Osteocyte (in vitro differentiated cells): ENCODE results near the gene C3orf62. TPM values are rescaled to one million over a fixed set of nuclear protein-coding genes. Genes with fewer than 3 reads are reported as not detected.

Experiments
- DNase-seq: peaks from one replicate; pipeline ENCODE4 v3.0.0; 2021; ENCODE audit warnings: mixed read lengths; ENCODE audit not compliant: unreplicated experiment; ENCODE audit errors: extremely low spot score
- H3K27ac Mint-ChIP-seq: one replicate; pipeline ENCODE4 v1.8.0; 2021; ENCODE audit warnings: mild to moderate bottlenecking, mixed read lengths; ENCODE audit not compliant: unreplicated experiment
- H3K27me3 Mint-ChIP-seq: one replicate; pipeline ENCODE4 v1.8.0; 2021; ENCODE audit warnings: mixed read lengths; ENCODE audit not compliant: unreplicated experiment
- H3K36me3 Mint-ChIP-seq: one replicate; pipeline ENCODE4 v1.8.0; 2021; ENCODE audit warnings: mixed read lengths; ENCODE audit not compliant: unreplicated experiment
- H3K4me1 Mint-ChIP-seq: one replicate; pipeline ENCODE4 v1.8.0; 2021; ENCODE audit warnings: mixed read lengths; ENCODE audit not compliant: unreplicated experiment
- H3K4me3 Mint-ChIP-seq: one replicate; pipeline ENCODE4 v1.8.0; 2021; ENCODE audit warnings: mild to moderate bottlenecking, moderate library complexity, mixed read lengths; ENCODE audit not compliant: unreplicated experiment
- H3K9me3 Mint-ChIP-seq: one replicate; pipeline ENCODE4 v1.8.0; 2021; ENCODE audit warnings: mixed read lengths; ENCODE audit not compliant: unreplicated experiment
- long read RNA-seq: library from polyadenylated mRNA; unstranded; transcript quantifications from one replicate; pipeline ENCODE4 v2.0.0, GENCODE V29; 2021
- total RNA-seq: library from RNA; stranded (reverse); gene quantifications from 2 replicates; pipeline ENCODE4 v1.2.1, GENCODE V29; 2021
- TF ChIP-seq, protein P1 (sequence below): fragments of 200-600 bp; sonication (generic); IDR thresholded peaks from 2 replicates; pipeline ENCODE4 v1.5.0; 2021; ENCODE audit warnings: antibody characterized with exemption, mild to moderate bottlenecking, moderate library complexity

C3orf62 gene
- total RNA-seq, result 8.4 and 9.4 TPM in 2 replicates
- long read RNA-seq, full-length matches to known transcripts, result 1 of 2 reads
- long read RNA-seq, partial matches to known transcripts, result 0 of 2 reads
- long read RNA-seq, other reads (novel, unspliced or antisense), result 1 of 2 reads

DNA sequence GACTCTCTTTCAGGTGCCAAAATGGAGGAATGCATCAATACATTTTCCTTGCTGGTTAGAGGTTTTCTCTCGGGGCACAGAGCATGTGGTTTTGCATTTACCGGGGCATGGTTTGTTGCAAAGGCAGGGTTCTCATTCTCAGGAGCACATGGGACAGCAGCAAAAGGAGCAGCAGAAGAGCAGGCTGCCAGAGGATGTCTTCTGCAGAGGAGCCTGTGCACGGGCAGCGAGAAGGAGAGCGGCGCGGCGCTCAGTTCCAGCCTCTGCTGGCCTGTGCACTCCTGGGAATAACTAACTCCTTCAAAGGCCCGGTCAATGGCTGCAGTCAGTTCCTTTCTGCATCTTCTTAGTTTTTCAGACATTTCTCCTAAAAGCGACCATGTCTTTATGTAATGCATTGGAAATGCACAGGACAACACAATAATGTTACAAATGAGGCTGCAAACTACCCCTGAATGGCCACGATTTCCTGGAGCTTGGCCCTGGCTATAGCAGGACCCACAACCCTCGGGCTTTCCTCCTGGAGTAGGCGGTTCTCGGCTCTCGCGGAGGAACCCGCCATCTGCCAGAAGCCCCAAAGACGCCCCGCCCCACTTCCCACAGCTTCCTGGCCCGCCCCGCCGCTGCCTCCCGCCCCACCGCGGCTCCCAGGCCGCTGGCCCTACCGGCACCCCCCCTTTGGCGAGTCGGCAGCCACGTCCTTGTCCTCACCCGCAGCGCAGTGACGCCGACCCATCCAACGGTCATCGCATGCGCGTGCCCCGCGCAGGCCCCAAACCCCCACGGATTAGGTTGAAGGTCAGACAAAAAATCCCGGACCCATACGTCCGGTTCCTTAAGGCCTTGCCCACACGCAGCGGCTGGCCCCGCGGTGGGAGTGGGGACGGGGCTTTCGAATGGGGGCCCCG, at the start of gene C3orf62:
TSS of gene C3orf62 (minus strand) at position 758 of the 908 bp plus-strand sequence. CDS start at position 398, 360 bp downstream.
- peak; percentile 85 for DNase-seq
- Mint-ChIP-seq H3K36me3 (peaks cover 36% of the 10 kb centered on the region), H3K9me3 (no peaks in the 10 kb centered on the region), H3K27ac (peak within 1 kb of the TSS; percentile 54), H3K4me1 (no peaks in the 10 kb centered on the region), H3K27me3 (no peaks in the 10 kb centered on the region), H3K4me3 (peak within 1 kb of the TSS; percentile 32)
- TF ChIP-seq, protein P1, sequence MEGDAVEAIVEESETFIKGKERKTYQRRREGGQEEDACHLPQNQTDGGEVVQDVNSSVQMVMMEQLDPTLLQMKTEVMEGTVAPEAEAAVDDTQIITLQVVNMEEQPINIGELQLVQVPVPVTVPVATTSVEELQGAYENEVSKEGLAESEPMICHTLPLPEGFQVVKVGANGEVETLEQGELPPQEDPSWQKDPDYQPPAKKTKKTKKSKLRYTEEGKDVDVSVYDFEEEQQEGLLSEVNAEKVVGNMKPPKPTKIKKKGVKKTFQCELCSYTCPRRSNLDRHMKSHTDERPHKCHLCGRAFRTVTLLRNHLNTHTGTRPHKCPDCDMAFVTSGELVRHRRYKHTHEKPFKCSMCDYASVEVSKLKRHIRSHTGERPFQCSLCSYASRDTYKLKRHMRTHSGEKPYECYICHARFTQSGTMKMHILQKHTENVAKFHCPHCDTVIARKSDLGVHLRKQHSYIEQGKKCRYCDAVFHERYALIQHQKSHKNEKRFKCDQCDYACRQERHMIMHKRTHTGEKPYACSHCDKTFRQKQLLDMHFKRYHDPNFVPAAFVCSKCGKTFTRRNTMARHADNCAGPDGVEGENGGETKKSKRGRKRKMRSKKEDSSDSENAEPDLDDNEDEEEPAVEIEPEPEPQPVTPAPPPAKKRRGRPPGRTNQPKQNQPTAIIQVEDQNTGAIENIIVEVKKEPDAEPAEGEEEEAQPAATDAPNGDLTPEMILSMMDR, result no peak

DNA sequence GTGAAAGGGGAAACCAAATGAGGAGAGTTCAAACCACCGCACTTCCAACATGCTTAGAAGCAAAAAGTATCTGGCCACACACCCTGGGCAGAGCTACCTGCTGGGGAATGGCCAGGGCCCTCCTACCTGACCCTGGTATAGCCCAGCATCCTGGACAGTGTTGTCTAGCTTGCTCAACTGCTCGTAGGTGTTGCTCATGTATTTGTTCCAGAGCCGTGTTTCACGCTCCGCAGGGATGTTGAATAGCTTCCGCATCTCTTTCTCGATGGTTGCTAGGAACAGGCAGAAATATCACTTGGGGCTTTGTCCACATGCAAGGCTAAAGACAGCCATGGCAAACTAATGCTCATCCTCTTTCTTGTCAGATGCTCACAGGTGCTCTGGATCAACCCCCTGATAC, 47.7 kb upstream of the C3orf62 start:
- no peak overlapping the region for H3K27ac Mint-ChIP-seq
- H3K27me3 Mint-ChIP-seq, result no peaks in the 10 kb centered on the region
- H3K36me3 Mint-ChIP-seq, result peaks cover 53% of the 10 kb centered on the region
- no peak for DNase-seq
- no peaks in the 10 kb centered on the region for H3K4me1 Mint-ChIP-seq
- TF ChIP-seq, protein P1, result no peak
- no peak overlapping the region for H3K4me3 Mint-ChIP-seq
- no peaks in the 10 kb centered on the region for H3K9me3 Mint-ChIP-seq

DNA sequence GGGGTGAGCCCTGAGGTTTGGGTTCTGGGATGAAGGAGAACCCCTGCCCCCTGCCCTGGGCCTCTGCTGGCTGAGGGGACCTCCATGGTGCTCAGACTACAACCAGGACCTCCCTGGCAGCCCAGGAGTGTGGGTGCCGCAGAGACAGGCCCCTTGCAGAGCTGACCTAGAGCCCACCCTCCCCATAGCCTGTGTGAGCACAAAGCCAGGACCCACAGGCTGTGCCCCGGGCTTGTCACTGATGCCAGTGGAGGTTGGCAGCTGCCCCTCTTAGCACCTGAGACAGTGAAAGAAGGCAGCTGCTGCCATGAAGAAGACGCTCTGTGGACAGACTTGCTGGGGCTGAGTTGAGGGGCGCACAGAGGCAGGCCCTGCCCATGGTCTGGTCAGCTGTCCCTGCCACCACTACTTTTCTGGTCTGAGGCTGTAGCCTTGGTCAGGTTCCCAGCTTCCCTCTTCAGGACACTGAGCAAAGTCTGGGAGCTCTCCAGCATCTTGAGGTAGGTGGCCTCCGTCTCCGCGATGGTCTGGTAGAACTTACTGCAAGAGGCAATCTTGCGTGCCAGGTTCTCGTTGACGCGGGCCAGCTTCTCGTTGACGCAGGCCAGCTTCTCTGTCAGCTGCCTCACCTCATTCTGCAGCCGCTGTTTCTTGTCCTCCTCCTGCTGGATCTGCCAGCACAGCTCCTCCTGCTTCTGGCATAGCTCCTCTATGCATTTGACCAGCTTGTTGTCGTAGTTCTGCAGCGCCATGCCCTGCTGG, 39.8 kb upstream of the C3orf62 start:
- no peak overlapping the region for H3K4me3 Mint-ChIP-seq
- H3K27ac Mint-ChIP-seq, result no peak overlapping the region
- H3K27me3 Mint-ChIP-seq, result no peaks in the 10 kb centered on the region
- H3K36me3 Mint-ChIP-seq, result peaks cover 21% of the 10 kb centered on the region
- DNase-seq, result no peak
- TF ChIP-seq, protein P1, result no peak
- H3K9me3 Mint-ChIP-seq, result no peaks in the 10 kb centered on the region
- H3K4me1 Mint-ChIP-seq, result peaks cover 13% of the 10 kb centered on the region

DNA sequence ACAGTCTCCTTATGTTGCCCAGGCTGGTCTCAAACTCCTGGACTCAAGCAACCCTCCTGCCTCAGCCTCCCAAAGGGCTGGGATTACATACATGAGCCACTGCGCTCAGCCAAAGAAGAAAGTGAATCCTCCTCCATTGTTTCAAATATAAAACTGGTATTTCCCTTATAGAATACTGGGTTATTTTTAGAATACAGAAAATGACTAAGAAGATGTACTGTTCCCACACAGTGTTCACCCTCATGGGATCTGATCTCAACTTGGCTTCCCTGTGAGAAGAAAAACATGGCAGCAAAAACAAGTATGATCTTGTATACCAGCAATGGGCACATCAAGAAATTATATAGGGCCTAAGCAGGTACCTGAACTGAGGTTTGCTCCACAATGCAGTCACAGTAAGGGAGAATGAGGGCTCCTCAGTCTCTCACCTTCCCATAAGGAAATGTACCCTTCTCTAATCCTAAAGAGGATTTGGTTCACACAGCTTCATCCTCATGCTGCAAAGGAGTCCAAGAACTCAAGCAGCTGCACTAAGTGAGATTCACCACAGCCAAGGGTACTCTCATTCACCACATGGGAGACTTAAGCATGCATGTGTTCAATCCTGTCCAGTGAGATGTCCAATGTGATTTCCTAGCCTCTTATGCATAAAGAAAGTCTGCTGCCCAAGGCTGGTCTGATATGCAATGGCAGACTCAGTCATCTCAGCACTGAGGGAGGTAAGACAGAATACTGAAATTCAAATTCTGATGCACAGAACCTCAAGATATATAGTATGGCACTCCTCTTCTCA, 37.1 kb upstream of the C3orf62 start:
- Mint-ChIP-seq H3K27me3 (no peaks in the 10 kb centered on the region), H3K36me3 (peaks cover 20% of the 10 kb centered on the region), H3K4me3 (no peak overlapping the region), H3K27ac (peak overlapping the region; percentile 74), H3K9me3 (no peaks in the 10 kb centered on the region), H3K4me1 (peaks cover 13% of the 10 kb centered on the region)
- TF ChIP-seq, protein P1, result no peak
- no peak for DNase-seq
